Gastrocnemius medialis (tissue), 4 donors: Measurements from ENCODE around the gene NUFIP2. TPM values are rescaled to one million over a fixed set of nuclear protein-coding genes. Genes with fewer than 3 reads are reported as not detected.
"Not testable (repeated sequence)": the region's sequence is repeated elsewhere in the genome, so short reads cannot be mapped to it uniquely, and the experiment has no call there.

Experiments
- ATAC-seq, 2 donors: fragments of 150-250 bp; one replicate each; pipeline ENCODE4 v1.9.1; 2016
- DNase-seq, 2 donors: peaks; one replicate each; pipeline ENCODE4 v3.0.0-alpha.2; 2019
- H3K27ac ChIP-seq, 4 donors: fragments of 200-600 bp; sonication (generic); 1 replicate in 1 of 4; 2 replicates in 3 of 4; pipeline ENCODE4 v1.5.1; 2016 to 2018; ENCODE audit warnings: mild to moderate bottlenecking in 2 of 4, moderate library complexity in 1 of 4
- H3K27me3 ChIP-seq, 3 donors: fragments of 200-600 bp; sonication (generic) in 2 of 3; 1 replicate in 1 of 3; 2 replicates in 2 of 3; pipeline versions ENCODE4 v1.5.1 to v1.6.0; 2016 to 2019; ENCODE audit warnings: mild to moderate bottlenecking in 1 of 3, moderate library complexity in 1 of 3
- H3K36me3 ChIP-seq, 2 donors: fragments of 200-600 bp; sonication (generic) in 1 of 2; one replicate each; pipeline ENCODE4 v1.5.1; 2017 to 2018
- H3K4me1 ChIP-seq, 2 donors: fragments of 200-600 bp; sonication (generic) in 1 of 2; one replicate each; pipeline ENCODE4 v1.5.1; 2016 to 2017; ENCODE audit warnings: mild to moderate bottlenecking in 2 of 2
- H3K4me3 ChIP-seq, 4 donors: fragments of 200-600 bp; sonication (generic) in 3 of 4; 1 replicate in 1 of 4; 2 replicates in 3 of 4; pipeline ENCODE4 v1.5.1; 2016 to 2019; ENCODE audit warnings: mild to moderate bottlenecking in 2 of 4
- H3K9me3 ChIP-seq, 3 donors: fragments of 200-600 bp; sonication (generic) in 2 of 3; 1 replicate in 1 of 3; 2 replicates in 2 of 3; pipeline ENCODE4 v1.5.1; 2016 to 2019
- POLR2A ChIP-seq, 2 donors: fragments of 450-650 bp; IDR thresholded peaks; one replicate each; pipeline ENCODE4 v1.6.1; 2017; ENCODE audit warnings: antibody characterized with exemption in 2 of 2, mild to moderate bottlenecking in 2 of 2, moderate library complexity in 2 of 2
- in situ Hi-C, 4 donors: fragments of 200-750 bp; cut with MboI; loops; one replicate each; pipeline versions ENCODE4 v1.15.0 to v1.8.0; 2017; ENCODE audit warnings: low sequenced_read_pairs in 4 of 4
- intact Hi-C: fragments of 100-400 bp; cut with DNase I; formaldehyde crosslinking; loops from one replicate; pipeline ENCODE4 v1.15.1; 2023; ENCODE audit warnings: low total_unique reads
- total RNA-seq, 4 donors: library from RNA; depleted of rRNA; stranded (reverse); fragments of >200 nt; gene quantifications; one replicate each; pipeline versions ENCODE4 v1.1.0 to v1.2.3, GENCODE V29; 2016
- TF ChIP-seq, protein P1 (sequence below), 5 experiments: fragments of 450-650 bp in 3 of 5; fragments of 200-600 bp in 2 of 5; sonication (generic) in 2 of 5; IDR thresholded peaks in 4 of 5; conservative IDR thresholded peaks in 1 of 5; 1 replicate in 4 of 5; 2 replicates in 1 of 5; pipeline ENCODE4 v1.5.1; 2016 to 2019; ENCODE audit warnings: antibody characterized with exemption in 5 of 5, mild to moderate bottlenecking in 3 of 5, moderate library complexity in 3 of 5

NUFIP2 gene
- total RNA-seq, 4 donors from 2014 or later = 20.0 to 33.7 (median 27.8) TPM

DNA sequence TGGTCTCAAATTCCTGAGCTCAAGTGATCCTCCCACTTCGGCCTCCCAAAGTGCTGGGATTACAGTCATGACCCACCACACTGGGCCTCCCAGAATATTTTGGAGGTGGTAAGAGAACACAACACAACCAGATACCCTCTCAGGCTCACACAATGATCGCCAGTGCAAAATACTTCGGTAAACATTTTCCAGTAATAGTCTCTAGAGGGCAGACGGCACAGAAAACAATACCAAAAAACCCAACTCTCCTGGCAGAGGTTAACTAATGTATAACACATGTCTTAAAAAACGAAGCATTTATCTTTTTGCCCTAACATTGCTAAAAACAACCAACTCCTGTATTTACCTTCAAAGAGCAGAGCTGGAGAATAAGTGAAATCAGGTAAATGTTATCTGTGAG is 10.5 kb downstream of the NUFIP2 start:
- H3K36me3 ChIP-seq = peaks cover 0 to 76% of the 10 kb centered on the region in 2 donors
- peaks cover 13 to 30% of the 10 kb centered on the region in 2 donors for H3K4me1 ChIP-seq
- H3K27ac ChIP-seq = no peak overlapping the region
- in situ Hi-C loops (loop anchor here in 1 of 4 donors (25.0 kb wide), 1 partner anchor 121 kb away; no protein-coding TSS in a partner anchor), intact Hi-C loops (no loop called here)
- H3K27me3 ChIP-seq = no peaks in the 10 kb centered on the region
- no peak overlapping the region for H3K4me3 ChIP-seq
- ATAC-seq (no peak), DNase-seq (no peak)
- H3K9me3 ChIP-seq = no peaks in the 10 kb centered on the region
- TF ChIP-seq, protein P1, sequence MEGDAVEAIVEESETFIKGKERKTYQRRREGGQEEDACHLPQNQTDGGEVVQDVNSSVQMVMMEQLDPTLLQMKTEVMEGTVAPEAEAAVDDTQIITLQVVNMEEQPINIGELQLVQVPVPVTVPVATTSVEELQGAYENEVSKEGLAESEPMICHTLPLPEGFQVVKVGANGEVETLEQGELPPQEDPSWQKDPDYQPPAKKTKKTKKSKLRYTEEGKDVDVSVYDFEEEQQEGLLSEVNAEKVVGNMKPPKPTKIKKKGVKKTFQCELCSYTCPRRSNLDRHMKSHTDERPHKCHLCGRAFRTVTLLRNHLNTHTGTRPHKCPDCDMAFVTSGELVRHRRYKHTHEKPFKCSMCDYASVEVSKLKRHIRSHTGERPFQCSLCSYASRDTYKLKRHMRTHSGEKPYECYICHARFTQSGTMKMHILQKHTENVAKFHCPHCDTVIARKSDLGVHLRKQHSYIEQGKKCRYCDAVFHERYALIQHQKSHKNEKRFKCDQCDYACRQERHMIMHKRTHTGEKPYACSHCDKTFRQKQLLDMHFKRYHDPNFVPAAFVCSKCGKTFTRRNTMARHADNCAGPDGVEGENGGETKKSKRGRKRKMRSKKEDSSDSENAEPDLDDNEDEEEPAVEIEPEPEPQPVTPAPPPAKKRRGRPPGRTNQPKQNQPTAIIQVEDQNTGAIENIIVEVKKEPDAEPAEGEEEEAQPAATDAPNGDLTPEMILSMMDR (IDR thresholded peaks at IDR 0.05 in 4 of 5, conservative IDR thresholded peaks at IDR 0.05 in 1 of 5) = no peak
- no peak for TF ChIP-seq POLR2A (IDR thresholded peaks at IDR 0.05)

DNA sequence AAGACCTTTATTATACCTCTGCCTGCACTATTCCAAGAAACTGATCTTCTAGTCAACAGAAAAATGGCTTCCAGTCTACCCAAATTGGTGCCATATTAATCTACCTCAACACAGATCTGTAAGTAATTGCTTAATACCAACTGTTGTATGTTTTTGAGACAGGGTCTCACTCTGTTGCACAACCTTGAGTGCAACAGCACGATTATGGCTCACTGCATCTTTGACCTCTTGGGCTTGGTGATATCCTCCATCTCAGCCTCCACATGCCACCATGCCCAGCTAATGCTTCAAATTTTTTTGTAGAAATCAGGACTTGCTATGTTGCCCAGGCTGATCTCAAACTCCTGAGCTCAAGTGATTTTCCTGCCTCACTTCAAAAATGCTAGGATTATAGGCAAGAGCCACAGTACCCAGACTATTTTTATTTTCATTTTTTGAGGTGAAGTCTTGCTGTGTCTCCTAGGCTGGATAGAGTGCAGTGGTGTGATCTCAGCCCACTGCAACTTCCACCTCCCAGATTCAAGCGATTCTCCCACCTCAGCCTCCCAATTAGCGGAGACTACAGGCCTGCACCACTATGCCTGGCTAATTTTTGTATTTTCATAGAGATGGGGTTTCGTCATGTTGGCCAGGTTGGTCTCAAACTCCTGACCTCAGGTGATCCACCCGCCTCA is 14.4 kb downstream of the NUFIP2 start:
- peaks cover 19 to 39% of the 10 kb centered on the region in 2 donors for H3K4me1 ChIP-seq
- TF ChIP-seq, protein P1 (IDR thresholded peaks at IDR 0.05 in 4 of 5, conservative IDR thresholded peaks at IDR 0.05 in 1 of 5) = no peak
- no peak for TF ChIP-seq POLR2A (IDR thresholded peaks at IDR 0.05)
- no peaks in the 10 kb centered on the region for H3K9me3 ChIP-seq
- ATAC-seq (no peak), DNase-seq (no peak)
- in situ Hi-C loops = loop anchor here in 1 of 4 donors (25.0 kb wide), 1 partner anchor 117 kb away; no protein-coding TSS in a partner anchor
- no peaks in the 10 kb centered on the region for H3K27me3 ChIP-seq
- H3K27ac ChIP-seq = no peak overlapping the region
- no peak overlapping the region for H3K4me3 ChIP-seq
- intact Hi-C loops = no loop called here
- peaks cover 0 to 48% of the 10 kb centered on the region in 2 donors for H3K36me3 ChIP-seq

DNA sequence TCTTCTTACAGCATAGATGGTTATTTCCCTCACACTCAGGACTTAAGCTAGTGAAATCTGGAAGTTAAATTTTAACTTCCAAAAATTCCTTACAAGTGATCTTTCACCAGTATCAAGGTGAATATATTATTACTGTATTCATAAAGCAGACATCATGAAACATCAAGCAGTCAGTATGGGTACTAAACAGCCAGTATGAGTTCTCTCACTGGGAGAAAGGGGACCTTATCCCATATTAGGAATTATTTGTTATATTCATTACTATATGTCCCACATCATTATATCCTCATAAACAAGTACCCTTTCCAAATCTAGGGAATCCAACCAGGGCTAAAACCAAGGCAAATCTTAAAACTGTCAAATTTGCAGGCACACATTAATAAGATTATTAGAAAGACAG is 15.3 kb downstream of the NUFIP2 start:
- Histone ChIP-seq H3K36me3 (peaks cover 0 to 50% of the 10 kb centered on the region in 2 donors), H3K4me1 (peaks cover 18 to 32% of the 10 kb centered on the region in 2 donors), H3K9me3 (no peaks in the 10 kb centered on the region), H3K27me3 (no peaks in the 10 kb centered on the region), H3K27ac (no peak overlapping the region), H3K4me3 (no peak overlapping the region)
- in situ Hi-C loops (loop anchor here in 1 of 4 donors (25.0 kb wide), 1 partner anchor 116 kb away; no protein-coding TSS in a partner anchor), intact Hi-C loops (no loop called here)
- ATAC-seq (no peak), DNase-seq (no peak)
- TF ChIP-seq, protein P1 (IDR thresholded peaks at IDR 0.05 in 4 of 5, conservative IDR thresholded peaks at IDR 0.05 in 1 of 5) = no peak
- no peak for TF ChIP-seq POLR2A (IDR thresholded peaks at IDR 0.05)

DNA sequence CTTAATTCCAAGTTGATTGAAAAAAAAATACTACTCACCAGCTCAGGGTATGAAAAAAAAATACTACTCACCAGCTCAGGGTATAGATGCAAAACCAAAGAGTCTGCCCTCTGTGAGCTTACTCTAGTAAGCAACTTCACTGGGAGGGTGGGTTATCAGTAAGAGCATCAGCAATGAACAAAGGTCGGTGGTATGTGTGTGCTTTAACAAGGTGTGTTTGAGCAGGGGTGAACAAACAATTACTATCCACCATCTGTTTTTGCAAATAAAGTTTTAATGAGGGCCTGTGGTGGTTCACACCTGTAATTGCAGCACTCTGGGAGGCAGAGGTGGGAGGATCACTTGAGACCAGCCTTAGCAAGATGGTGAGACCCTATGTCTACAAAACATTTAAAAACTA is 20.0 kb downstream of the NUFIP2 start:
- in situ Hi-C loops (no loop called here), intact Hi-C loops (no loop called here)
- TF ChIP-seq, protein P1 (IDR thresholded peaks at IDR 0.05 in 4 of 5, conservative IDR thresholded peaks at IDR 0.05 in 1 of 5) = no peak
- TF ChIP-seq POLR2A (IDR thresholded peaks at IDR 0.05) = no peak
- H3K27me3 ChIP-seq = no peaks in the 10 kb centered on the region
- ATAC-seq (no peak), DNase-seq (no peak)
- H3K4me3 ChIP-seq = no peak overlapping the region
- H3K36me3 ChIP-seq = peaks cover 0 to 15% of the 10 kb centered on the region in 2 donors
- H3K4me1 ChIP-seq = peaks cover 13 to 21% of the 10 kb centered on the region in 2 donors
- H3K9me3 ChIP-seq = no peaks in the 10 kb centered on the region
- no peak overlapping the region for H3K27ac ChIP-seq

DNA sequence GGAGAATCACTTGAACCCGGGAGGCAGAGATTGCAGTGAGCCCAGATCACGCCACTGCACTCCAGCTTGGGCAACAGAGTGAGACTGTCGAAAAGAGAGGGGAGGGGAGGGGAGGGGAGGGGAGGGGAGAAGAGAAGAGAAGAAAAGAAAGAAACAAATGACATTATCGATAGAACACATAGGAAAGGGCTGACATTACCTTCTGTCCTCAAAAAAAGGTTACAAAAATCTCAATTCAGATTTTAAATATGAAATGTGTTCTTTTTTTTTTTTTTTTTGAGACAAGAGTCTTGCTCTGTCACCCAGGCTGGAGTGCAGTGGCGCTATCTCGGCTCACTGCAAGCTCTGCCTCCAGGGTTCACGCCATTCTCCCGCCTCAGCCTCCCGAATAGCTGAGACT is 22.0 kb downstream of the NUFIP2 start:
- H3K4me3 ChIP-seq, H3K9me3 ChIP-seq, ATAC-seq, H3K4me1 ChIP-seq, H3K27ac ChIP-seq, intact Hi-C loops, DNase-seq, in situ Hi-C loops, H3K27me3 ChIP-seq: not testable (repeated sequence)
- H3K36me3 ChIP-seq = peaks cover 0 to 15% of the 10 kb centered on the region in 2 donors
